IPS DF 4.7 (cell line): Measurements from ENCODE around the gene CPSF6.

Experiments
- DNase-seq: peaks from one replicate; pipeline ENCODE4 v3.0.0-alpha.2; 2013; ENCODE audit warnings: low spot score; ENCODE audit errors: extremely low read depth

The CPSF6 gene

DNA sequence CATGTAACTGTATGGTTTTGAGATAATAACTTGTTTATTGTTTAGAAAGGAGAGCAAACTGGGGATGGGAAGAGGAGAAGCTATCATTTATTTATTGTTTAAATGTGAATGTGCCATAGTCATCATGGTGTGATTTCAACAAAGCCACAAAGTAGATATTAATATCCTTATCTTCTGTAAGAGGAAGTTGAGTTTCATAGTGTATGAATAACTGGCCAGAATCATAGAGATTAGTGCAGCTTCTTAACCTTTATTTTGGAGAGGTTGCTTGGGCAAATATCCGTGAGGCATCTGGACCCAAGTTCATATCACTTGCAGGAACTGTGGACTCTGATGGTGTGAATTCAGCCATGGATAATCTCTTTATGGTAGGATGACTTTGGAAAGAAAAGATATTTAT lies 82.0 kb downstream of the CPSF6 start:
- DNase-seq, result no peak
